Activated CD8-positive, alpha-beta memory T cell treated with anti-CD3 and anti-CD28 coated beads, Interleukin-2, amount 50 U/mL, for 48 hours (primary cell): ENCODE results near the gene RPTOR.

Source experiments
- DNase-seq: peaks from one replicate; pipeline ENCODE4 v3.0.0-alpha.2; 2020

The RPTOR gene

GRCh38 chr17:80646328-80646727 is 101.7 kb downstream of the RPTOR start:
- no peak for DNase-seq

- DNase-seq: no peak
Measured at GRCh38 chr17:80647746-80648145, 103.1 kb downstream of the RPTOR start.

- no peak for DNase-seq
Measured at GRCh38 chr17:80649200-80649644, 104.6 kb downstream of the RPTOR start.

DNA sequence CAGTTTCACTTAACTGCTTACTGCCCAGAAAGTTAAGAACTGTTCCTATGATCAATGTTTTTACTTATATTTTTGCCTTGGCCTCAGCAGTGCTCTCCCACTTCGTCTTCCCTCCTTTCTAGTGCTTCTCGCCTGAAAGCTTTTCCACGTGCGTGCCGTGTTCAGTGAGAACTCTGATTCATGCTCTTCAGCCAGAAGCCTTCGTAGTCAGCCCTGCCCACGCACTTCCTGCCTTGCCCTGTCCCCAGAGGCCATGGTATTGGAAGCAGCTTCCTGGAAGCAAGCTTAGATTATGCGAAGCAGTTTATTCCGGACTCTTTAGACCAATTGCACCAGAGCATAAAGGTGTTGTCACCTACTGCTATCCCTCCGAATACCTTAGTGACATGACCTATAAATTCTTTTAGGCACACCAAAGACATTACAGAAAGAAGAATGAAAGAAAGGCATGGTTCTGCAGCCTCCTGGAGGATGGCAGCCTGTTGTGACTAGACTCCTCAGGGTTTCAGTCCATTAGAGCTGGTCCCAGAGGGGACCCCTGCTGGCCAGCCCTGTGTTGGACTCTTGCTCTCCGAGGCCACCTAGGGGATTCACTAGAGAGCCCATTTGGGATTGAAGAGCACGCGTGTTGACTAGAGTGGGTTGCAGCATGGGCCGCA is 105.2 kb downstream of the RPTOR start:
- DNase-seq: peak; percentile 84

DNA sequence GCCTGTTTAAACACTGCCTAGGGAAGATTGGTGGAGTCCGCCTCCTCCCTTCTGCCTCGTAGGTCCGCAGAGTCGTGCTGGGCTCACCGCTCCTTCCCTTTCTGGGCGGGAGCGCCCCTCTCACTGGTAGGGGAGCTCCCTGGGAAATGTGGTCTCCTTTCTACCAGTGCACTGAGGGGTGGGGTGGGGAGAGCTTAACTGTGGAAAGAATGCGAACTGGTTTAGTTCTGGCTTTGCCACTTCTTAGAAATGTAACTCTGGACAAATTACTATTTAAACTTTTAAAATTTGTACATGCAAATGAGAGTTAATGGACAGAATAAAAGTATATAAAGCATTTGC is 105.7 kb downstream of the RPTOR start:
- no peak for DNase-seq

DNA sequence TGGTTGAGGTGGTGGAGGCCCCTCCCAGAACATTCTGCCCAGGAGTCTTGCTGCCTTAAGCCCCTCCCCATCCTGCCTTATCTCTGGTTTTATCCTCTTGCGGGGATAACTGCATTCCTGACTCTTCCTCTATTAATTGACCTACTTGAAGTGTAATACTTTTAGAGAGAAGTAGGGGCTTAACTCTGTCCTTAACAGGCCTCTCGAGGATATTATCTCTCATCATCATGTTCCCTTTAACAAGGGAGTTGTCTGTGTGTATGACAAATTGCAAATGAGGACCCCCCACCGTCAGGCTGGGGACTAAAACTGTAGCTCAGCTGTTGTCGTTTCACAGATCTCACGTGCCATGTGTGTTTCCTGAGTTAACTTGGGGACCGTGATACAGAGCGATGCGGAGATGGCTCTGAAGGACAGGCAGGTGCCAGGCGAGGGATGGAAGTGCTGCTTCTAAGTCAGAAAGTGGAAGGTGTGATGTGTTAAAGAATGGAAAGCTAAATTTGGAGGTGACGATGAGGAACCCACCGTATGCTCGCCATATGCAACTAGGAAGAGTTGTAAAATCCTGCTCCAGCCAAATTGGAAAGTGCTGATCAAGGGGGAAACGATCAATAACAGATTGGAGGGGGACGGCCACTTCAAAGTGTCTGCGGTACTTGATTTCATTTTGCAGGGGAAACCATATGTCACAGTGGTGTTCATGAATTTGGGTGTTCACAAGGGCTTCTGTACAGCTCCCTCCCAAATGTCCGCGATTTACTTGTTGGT is 106.3 kb downstream of the RPTOR start:
- DNase-seq: no peak

DNA sequence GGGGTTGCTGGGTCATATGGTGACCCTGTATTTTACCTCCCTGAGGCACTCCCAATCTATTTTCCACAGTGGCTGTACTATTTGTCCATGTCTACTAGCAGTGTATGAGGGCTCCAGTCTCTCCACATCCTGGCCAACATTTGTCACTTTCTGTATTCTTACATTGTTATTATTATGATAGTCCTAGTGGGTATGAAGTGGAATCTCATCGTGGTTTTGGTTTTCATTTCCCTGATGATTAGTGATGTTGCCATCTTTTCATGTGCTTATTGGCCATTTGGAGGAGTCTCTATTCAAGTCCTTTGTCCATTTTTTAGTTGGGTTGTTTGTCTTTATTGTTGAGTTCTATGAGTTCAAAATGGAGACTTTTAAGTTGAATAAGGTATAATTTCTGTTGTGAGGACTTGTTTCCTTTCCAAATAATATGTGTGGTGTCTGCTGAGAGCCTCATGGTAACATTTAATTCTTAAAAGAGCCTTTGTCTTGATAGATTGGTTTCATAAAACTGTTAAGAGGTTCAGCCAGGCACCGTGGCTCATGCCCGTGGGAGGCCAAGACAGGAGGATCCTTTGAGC is 108.2 kb downstream of the RPTOR start:
- DNase-seq: no peak

- DNase-seq: no peak
Measured at GRCh38 chr17:80653856-80654255, 109.2 kb downstream of the RPTOR start.

- DNase-seq: no peak
Measured at GRCh38 chr17:80655608-80656007, 111.0 kb downstream of the RPTOR start.

DNA sequence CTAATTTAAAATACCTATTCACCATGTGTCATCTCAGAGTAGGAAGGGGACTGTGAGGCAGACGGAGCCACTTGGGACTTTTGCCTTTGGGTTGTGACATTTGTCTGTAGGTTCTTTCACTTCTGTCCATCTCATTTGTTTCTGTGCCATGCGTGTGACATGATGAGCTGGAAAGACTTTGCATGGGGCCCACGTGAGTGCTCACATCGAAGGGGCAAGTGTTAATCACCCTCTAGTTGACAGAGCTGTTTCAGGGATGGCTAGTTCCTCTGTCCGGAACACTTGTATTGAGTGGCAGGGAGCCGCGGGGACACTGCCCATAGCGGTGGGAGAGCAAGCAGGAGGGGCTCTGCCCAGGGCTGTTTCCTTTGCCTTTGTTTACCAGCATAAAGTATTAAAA is 112.0 kb downstream of the RPTOR start:
- no peak for DNase-seq

DNA sequence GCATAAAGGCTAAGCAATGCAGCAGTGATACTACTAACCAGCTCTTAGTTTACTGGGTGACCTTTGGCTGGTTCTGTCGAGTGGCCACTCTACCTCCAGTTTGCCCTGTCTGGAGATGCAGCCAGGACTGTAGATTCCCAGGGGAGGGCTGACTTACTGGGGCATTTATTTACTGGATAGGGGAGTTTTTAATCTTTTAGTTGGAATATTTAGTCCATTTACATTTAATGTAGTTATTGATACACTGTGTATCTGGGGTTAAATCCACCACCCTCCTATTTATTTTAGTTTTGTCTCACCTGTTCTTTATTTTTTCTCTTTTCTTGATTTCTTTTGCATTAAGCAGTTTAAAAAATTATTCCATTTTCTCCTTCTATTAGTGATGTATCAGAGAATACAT is 112.9 kb downstream of the RPTOR start:
- DNase-seq: no peak

DNA sequence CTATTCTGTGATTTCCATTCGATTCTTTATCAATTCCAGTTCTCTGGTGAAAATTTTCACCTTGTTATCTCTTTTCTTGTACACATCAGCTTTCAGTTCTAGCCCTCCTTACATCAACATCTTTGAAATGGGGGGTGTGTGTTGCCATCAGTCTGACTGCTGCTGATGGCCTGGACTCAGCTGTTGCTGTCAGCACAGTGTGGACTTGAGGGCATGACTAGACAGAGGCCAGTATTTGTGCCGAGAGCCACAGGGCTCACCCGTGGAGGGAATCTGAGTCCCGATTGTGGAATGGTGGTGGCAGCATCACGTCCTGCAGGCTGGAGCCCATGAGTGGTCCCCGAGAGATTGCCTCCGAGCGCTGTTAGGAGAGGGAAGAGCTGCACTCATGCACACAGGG is 114.2 kb downstream of the RPTOR start:
- no peak for DNase-seq

GRCh38 chr17:80659651-80660050 is 115.0 kb downstream of the RPTOR start:
- no peak for DNase-seq

- DNase-seq: no peak
Measured at GRCh38 chr17:80660527-80661198, 116.0 kb downstream of the RPTOR start.

GRCh38 chr17:80662557-80662956 is 117.9 kb downstream of the RPTOR start:
- no peak for DNase-seq

DNA sequence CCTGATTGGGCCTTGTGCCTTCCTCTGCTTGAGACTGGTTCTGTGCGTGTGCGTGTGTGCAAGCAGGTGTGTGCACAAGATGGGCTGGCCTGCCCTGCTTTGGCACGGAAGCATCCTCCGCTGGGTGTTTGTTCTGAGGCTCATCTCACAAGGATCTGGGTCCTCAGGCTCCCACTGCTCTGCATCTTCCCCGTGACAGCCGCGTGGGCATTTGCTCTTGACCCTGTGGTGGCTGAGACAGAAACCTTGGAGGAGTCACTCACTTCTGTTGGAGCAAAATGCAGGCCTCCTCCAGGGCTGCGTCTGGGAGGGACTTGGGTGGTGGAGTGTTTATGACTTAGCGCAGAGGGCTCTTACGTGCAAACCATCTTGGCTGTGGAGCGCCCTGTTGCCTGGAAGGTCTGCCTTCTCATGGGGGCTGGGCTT is 119.2 kb downstream of the RPTOR start:
- peak; percentile 66 for DNase-seq

DNA sequence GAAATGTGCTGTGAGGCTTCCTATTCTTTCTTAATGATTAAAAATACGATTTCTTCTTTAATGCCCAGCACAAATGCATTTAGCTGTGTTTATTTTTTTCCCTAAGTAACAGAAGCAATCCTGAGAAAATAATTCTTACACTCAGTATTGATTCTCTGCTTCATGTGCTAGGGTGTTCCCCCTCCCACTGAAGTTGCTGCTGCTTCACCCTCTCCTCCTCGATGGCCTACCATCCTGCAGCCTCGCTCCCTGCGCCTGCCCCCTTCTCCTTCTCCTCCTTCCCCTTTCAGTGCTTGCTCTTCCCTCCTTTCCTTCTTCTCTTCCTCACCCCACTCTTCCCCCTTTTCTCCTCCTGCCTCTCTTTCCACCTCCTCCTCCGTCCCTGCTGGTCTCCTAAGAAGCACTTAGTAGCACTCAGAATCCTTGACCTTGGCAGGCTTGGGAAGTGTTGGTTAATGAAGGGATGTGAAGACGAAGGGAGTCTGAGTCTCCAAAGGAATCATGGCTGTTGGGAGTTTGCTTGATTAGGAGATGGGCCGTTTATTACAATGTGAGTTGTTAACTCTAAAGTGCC is 119.7 kb downstream of the RPTOR start:
- no peak for DNase-seq

DNA sequence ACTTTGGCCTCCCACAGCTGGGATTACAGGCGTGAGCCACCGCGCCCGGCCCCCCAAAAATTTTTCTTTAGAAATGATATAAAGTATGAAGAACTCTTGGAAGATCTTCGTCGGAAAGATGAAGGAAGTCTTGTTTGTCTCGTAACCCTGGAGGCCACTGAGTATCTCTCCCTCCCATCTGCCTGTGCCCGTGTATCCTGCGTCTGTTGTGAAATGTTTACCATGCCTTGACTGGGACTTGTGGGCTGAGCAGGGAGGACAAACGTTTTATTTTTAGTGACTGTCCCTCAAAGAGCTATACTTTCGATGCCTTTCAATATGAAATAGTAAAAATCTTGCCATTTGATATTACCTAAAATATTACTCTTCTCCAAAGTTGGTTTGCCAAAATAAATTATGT is 121.2 kb downstream of the RPTOR start:
- DNase-seq: no peak

DNA sequence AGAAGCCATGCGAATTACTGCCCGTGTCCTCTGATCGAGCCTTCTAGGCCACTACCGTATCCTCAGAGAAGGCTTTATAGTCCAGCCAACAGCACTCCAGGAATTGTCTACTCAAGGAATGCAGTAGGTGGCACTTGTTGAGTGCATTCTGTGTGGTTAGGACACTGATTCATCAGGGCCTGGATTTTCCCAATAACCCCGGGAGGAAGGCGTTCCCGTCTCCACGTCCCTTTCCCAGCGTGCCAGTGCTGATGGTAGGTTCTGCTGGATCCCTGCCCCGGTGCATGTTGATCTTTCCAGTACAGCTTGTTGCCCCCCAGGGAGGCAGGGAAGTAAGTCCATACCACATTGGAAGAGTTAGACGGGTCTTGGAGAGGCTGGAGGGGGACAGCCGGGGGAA is 122.2 kb downstream of the RPTOR start:
- no peak for DNase-seq

DNA sequence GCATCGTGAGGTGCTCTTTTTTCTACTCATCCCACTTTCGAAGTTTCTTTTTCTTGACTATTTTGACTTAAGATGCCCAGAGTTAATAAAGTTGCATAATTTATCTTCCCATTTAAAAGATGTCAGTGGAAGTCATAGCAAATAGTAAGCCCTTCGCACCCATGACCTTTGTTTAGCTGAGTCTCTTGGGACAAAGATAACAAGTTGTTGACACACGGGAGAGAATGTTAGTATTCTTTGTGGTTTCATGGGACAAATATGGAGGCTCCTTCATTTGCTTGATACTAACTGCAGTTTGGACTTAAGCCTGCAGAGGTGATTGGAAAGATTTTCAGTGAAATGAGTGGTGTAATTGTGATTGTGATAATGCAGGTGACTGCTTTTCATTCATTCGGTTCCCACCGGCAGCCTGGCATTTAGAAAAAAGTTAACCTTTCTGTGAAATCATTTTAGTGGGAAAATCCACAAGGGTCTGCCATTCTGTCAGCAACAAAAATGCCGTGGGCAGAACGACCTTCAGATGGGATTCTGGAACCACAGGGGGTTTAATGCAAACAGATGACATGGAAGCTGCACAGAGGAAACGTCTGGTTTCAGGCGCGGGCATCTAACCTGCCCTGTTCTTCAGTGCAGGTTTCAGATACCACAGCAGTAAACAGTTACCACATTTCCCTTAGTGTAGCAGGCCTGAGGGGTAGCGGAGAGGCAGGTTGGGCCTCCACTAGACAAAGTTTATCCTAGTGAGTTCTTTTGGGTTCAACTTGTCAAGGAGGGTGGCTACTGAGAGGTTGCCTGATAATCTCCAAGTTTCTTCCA is 123.0 kb downstream of the RPTOR start:
- no peak for DNase-seq

GRCh38 chr17:80668375-80669148 is 123.9 kb downstream of the RPTOR start:
- DNase-seq: no peak
